Measurements from ENCODE around the gene PDE2A.

The PDE2A gene

GRCh38 chr11:72634016-72634415 is 40.2 kb downstream of the PDE2A start:
- no peak for DNase-seq

GRCh38 chr11:72633068-72633467 is 41.2 kb downstream of the PDE2A start:
- no peak for DNase-seq

DNA sequence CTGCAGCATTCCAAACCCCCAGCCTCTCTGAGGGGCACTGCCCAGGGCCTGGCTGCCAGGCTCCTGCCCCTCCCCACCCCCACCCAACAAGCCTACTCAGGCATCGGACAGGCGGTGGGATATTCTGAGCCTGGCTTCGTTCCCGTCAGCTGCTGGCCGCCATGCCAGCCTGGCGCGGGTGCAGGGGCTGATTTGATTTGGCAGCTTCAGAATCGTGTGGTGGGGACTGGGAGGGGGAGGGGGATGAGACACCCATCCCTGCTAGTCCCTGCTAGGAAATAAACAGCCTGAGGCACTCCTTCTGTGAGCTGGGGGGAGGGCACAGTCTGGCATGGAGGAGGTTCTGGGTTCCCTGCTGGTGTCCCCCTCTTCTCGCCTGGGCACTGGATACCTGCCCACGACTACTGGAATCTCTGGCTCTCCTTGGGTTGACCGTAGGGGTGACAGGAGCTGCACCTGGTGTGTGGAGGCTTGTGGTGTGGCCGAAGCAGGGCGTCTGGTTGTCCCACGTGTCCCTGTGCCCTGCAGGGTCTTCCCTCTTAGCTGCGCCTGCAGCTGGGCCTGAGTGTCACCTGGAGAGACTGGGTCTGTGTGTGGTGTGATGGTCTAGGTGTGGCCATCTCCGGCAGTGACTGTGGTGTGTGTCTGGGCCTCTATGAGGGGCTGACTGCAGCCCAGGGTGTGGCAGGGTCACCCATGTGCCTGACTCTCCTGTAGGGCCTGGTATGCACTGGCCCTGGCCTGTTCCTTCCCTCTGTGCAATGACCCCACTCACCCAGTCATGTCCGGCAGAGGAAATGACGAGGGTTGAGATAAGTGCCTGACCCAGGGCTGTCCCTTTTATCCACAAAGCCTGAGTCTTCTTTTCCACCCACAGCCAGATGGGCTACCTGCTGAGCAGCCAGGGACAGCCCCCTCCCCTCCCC is 42.2 kb downstream of the PDE2A start:
- no peak for DNase-seq

DNA sequence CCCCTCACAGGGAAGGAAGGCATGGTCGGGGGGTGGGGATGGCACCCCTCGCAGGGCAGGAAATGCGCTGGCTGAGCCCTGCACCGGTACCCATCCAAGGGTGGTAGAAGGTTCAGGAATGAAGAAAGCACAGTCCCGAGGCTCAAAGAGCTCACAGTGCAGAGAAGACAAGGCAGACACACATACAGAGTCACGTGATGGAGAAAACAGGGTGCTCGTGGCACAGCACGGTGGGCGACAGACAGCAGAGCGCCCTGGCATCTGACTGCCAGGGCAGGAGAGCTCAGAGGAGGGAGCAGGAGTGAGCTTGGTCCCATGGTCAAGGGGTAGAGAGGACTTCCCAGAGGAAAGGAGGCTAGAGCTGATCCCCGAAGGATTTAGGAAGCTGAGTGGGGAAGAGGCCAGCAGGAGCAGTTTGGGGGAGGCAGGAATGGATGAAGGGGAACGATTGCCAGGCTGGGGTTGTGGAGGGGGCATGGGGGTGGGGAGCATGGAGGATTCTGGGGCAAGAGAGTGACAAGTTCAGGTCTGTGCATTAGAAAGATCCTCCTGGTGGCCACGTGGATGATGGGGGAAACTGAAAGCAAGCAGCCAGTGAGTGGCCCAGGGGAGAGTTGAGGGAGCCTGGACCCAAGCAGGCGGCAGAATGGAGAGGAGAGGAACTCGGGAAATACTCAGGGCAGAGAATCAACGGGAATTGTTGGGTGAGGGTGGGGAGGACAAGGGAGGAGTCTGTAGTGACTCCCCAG is 43.9 kb downstream of the PDE2A start:
- no peak for DNase-seq

- DNase-seq, result no peak
Observed at GRCh38 chr11:72629266-72629665, 45.0 kb downstream of the PDE2A start.

GRCh38 chr11:72627594-72628281 is 46.5 kb downstream of the PDE2A start:
- no peak for DNase-seq

DNA sequence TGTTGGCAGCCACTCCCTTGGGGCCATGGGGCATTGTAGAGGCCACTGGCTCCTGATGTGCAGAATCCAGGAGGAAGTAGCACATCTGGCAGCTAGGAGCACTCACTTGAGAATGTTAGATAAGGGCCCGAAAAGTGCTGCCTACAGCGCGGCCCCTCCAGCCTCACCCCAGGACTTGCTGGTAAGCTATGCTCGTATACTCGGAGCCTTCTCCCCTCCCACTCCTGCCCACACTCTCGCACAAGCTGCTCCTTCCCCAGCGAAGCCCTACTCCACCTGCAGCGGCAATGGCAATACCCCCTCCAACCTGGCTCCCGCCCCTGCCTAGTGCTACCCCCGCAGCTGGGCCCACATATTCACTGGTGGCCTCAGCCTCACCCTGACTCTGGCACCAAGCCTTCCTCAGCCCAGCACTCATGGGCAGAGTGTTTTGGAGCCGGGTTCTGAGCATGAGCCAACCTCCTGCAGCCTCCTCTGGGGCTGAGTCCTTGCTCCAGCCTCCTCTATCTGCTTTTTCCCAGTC is 47.7 kb downstream of the PDE2A start:
- no peak for DNase-seq

DNA sequence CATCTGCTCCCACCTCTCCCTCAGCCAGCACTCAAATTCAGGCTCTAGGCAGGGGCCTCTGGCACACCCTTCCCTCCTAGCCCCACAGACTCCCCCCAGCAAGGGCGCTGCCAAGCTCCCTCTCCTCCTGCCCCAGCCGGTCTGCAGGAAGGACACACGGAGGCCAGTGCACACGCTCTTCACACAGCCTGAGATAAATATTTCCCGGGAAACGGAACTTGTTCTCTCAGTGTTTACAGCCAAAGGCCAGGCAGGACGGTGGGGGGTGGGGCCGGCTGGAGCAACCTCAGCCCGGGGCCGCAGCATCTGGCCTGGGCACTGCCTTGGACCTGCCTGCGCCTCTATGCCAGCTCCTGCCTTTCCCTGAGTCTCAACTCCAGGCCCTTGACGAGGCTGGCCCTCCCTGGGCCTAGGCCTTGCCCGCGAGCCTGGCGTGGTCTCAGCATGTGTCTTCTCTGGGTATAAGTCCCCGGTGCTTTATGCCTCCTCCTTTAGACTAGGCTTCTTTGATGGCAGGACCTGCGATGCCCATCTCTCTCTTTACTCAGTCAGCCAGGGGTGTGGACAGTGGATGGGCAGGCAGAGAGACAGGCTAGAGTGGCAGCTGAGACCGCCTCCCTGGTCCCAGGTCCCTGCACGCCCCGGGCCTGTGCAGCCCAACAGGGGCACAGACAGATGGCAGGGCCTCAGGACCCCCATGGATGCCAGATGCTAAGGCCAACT is 48.4 kb downstream of the PDE2A start:
- DNase-seq, result no peak

GRCh38 chr11:72624496-72625201 is 49.6 kb downstream of the PDE2A start:
- no peak for DNase-seq

DNA sequence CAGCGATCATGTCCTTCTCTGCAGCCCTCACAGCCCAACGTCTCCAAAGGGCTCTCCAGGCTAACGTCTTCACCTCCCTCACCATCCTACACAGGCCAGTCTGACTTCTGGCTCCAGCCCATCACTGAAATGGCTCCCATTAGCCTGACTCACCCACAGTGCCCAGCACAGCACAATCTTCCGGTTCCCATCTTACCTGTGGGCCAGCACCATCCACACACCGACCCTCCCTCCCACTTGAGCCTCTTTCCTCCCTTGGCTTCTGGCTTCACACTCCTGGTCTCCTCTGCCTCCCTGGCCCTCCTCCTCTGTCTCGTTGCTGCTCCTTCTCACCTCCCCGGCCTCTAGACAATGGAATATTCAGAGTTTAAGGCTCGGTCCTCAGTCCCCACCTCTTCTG is 51.2 kb downstream of the PDE2A start:
- no peak for DNase-seq

DNA sequence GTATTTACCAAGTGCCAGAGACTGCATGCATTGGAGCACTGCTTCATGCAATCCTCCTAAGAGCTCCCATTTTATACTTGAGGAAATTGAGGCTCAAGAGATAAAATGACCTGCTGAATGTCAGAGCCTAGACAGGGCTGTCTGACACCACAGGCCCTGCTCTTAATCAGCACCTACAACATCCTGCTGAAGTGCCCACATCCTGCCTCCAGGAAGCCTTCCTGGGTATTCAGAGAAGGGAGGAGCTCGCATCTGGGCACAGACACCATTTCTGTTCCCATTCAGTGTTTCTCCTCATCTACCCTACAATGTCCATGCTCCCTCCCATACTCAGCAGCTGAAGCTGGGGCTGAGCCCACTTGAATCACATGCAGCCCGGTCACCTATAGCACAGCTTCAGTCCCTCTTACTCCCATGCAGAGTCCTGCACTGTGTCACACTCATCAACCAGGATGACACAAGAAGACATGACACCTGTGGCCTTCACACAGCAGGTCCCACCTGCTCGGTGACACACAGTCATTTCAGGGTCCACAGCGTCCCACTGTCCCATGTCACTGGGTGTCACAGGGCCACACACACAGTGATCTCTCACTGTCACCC is 53.1 kb downstream of the PDE2A start:
- no peak for DNase-seq

DNA sequence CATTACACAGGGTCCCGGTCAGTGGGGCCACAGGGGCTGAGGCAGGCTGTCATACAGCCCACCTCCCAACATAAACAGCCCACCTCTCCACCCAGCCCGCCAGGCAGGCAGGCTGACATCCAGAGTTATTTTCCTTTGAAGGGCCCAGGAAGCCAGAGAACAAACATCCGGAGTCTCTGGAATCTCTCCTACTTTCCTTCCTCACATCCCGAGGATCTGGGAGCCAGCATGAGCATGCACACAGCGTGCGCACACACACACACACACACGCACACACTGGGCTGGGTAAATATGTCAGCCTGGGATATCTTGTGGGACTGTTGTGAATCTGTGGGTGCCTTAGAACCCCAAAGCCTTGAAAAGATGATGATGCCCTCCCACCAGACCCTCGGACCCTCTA is 55.4 kb downstream of the PDE2A start:
- DNase-seq, result no peak

DNA sequence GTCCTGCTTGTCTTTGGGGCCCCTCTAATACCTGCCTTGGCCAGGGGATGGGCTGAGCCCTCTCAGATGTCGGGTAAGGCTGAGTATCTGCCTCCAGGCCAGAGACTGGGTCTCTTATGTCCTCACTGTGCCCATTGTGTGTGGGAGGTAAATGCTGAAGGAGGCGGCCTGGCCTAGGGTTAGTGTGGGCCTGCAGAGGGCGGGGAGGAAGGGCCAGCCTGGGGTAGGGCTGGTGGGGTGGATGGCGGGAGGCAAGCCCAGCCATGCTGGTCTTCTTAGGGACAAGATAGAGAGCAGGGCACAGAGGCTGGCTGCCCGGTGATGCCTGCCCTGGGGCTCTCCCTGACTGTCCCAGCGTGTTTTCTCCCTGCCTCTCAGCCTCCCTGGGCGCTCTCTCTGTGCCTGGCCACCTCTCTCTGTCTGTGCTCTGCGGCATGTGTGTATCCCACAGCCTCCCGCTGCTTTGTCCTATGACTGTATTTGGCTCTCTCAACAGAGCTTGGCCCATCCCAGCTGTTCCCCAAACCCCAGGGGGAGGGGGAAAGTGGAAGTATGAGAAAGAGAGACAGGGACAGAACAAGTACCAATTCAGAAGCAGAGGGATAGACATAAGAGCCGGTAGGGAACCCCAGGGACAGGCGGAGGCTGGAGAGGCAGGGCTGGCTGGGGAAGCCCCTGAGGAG is 57.0 kb downstream of the PDE2A start:
- DNase-seq, result no peak

DNA sequence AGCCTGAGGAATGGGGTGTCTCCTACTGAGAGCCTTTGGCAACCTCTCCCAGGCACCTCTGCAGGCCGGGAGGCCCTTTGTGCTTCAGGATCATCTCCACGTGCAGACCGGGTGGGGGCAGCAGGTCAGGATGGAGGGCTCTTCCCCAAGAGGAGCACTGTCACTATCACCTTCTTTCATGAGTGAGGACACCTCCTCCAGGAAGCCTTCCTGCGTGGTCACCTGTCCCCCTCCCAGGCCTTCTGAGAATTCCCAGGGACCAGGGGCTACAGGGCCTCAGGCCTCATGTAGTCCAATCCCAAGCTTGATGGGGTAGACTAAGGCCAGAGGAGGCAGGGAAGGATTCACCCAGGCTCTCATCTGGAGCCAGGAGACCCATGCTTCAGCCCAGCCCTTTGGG is 57.6 kb downstream of the PDE2A start:
- no peak for DNase-seq

- DNase-seq, result no peak
Observed at GRCh38 chr11:72615329-72615728, 58.9 kb downstream of the PDE2A start.

DNA sequence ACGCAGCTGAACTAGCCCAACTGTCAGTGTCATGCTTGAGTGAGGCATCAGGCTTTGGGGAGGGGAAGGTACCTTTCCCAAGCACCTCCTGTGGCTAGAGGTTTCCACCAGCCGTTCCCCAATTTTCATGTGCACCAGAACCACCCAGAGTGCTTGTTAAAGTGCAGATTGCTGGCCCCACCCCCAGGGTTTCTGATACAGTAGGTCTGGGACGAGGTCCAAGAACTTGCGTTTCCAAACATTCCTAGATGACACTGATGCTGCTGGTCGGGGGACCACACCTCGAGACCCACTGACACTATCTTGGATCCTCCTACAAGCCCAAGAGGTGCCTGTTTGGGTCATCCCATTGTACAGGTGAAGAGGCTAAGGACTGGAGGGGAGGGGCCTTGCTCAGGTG is 59.8 kb downstream of the PDE2A start:
- DNase-seq, result no peak

- no peak for DNase-seq
Observed at GRCh38 chr11:72613977-72614376, 60.2 kb downstream of the PDE2A start.

DNA sequence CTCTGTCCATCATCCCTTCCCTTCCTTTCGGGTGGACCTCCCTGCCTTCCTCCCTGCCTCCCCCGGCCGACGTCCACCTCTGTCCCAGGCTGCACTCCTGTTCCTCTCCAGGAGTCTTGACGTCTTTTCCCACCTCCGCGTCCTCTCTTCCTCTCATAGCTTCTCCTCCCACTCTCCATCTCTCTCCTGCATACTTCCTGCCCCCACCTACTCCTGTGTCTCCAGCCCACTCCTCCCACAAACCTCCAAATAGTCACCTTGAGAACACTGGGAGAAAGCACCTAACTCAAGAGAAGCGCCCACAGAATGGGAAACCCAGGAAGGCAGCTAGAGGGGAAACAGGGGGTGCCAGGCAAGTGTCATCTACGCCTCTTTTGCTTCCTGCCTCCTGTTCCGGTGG is 60.8 kb downstream of the PDE2A start:
- DNase-seq, result no peak

DNA sequence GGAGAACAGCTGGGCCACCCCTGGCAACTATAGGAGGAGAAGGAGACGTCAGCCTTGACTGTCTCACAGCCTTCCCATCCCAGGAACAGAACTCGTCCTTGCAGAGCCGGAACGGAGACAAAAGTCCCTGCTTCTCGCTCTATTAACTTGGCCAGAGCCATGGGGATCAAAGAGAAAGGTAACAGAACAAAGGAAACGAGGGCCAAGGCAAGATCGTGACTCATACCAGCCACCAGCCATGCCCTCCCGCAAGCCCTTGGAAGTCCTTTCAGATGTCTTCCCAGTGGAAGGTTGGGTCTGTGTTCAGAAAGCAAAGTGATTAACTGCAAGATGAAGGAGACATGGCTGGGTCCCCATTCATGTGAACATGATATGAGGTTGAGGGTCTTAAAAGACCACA is 64.7 kb downstream of the PDE2A start:
- DNase-seq, result no peak

DNA sequence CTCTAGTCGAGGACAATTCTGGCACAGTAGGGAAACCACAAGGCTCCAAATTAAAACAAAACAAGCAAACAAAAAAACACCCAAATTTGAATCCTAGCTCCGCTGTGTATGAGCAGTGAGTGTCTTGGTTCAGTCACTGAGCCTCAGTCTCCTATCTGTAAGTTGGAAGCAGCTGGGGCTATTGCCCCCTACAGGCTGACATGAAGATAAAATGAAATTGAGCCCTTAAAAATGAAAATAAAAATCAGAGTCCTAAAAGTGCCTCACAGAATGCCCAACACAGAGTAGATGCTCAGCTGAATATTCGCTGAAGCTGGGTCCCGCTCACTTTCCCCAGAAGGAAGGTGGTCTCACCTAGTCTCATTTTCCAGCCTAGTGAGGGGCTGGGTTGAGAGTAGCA is 65.2 kb downstream of the PDE2A start:
- no peak for DNase-seq

- no peak for DNase-seq
Observed at GRCh38 chr11:72607496-72607895, 66.7 kb downstream of the PDE2A start.

Measured in NCI-H2081 treated with DMSO at 0.1 percent for 48 hours (cell line).